HG03342 (cell line): ENCODE measurements around the gene EI24.
"Not testable (repeated sequence)": the region's sequence is repeated elsewhere in the genome, so short reads cannot be mapped to it uniquely, and the experiment has no call there.

Experiments
- ATAC-seq: cut with Tn5 transposase; IDR thresholded peaks from one replicate; pipeline ENCODE4 v1.9.1; 2021; ENCODE audit warnings: mild to moderate bottlenecking, moderate library complexity; ENCODE audit not compliant: unreplicated experiment

The EI24 gene

GRCh38 chr11:125568970-125569914 is at the start of gene EI24:
TSS of gene EI24 (plus strand) at chr11:125569477. CDS start at chr11:125572528, 3,051 bp downstream.
- peak; percentile 94 for ATAC-seq

- no peak for ATAC-seq
These were observed 49.1 kb upstream of the EI24 start for GRCh38 chr11:125519860-125520834.

GRCh38 chr11:125525303-125525702 is 44.0 kb upstream of the EI24 start:
- ATAC-seq, result no peak

- no peak for ATAC-seq
These were observed 36.6 kb upstream of the EI24 start for GRCh38 chr11:125532668-125533067.

- ATAC-seq, result no peak
These were observed 33.7 kb upstream of the EI24 start for GRCh38 chr11:125535585-125535984.

GRCh38 chr11:125536834-125537233 is 32.4 kb upstream of the EI24 start:
- not testable (repeated sequence) for ATAC-seq

GRCh38 chr11:125542709-125543108 is 26.6 kb upstream of the EI24 start:
- no peak for ATAC-seq

- ATAC-seq, result no peak
These were observed 18.5 kb upstream of the EI24 start for GRCh38 chr11:125550780-125551179.

GRCh38 chr11:125551835-125552342 is 17.4 kb upstream of the EI24 start:
- ATAC-seq, result no peak

- no peak for ATAC-seq
These were observed 16.4 kb upstream of the EI24 start for GRCh38 chr11:125552927-125553326.

GRCh38 chr11:125553357-125553756 is 15.9 kb upstream of the EI24 start:
- ATAC-seq, result no peak

GRCh38 chr11:125554038-125554437 is 15.2 kb upstream of the EI24 start:
- no peak for ATAC-seq

- ATAC-seq, result no peak
These were observed 9.4 kb upstream of the EI24 start for GRCh38 chr11:125559888-125560287.

GRCh38 chr11:125561924-125562323 is 7.4 kb upstream of the EI24 start:
- ATAC-seq, result no peak

GRCh38 chr11:125562430-125562829 is 6.8 kb upstream of the EI24 start:
- ATAC-seq, result no peak

- no peak for ATAC-seq
These were observed 4.9 kb upstream of the EI24 start for GRCh38 chr11:125564357-125564756.

GRCh38 chr11:125566235-125566634 is 3.0 kb upstream of the EI24 start:
- no peak for ATAC-seq

GRCh38 chr11:125569915-125570621 is 791 bp downstream of the EI24 start:
- ATAC-seq, result peak; percentile 37

GRCh38 chr11:125570952-125571351 is 1.7 kb downstream of the EI24 start:
- ATAC-seq, result no peak

GRCh38 chr11:125572916-125573315 is 3.6 kb downstream of the EI24 start:
- ATAC-seq, result no peak

- not testable (repeated sequence) for ATAC-seq
These were observed 7.9 kb downstream of the EI24 start for GRCh38 chr11:125577181-125577580.
